Right lobe of liver (tissue), 6 donors: ENCODE results near the gene COX4I2. TPM values are rescaled to one million over a fixed set of nuclear protein-coding genes. Genes with fewer than 3 reads are reported as not detected.
A peak's percentile ranks its signal among the peaks of the same experiment; 100 is the strongest.
"Not testable (repeated sequence)": the region's sequence is repeated elsewhere in the genome, so short reads cannot be mapped to it uniquely, and the experiment has no call there.

Experiments
- ATAC-seq, 4 donors: fragments of 200-7000 bp; cut with Tn5 transposase; one replicate each; pipeline ENCODE4 v1.9.1; 2020; ENCODE audit warnings: mild to moderate bottlenecking in 4 of 4, moderate library complexity in 4 of 4
- DNase-seq, 3 donors: peaks; one replicate each; pipeline ENCODE4 v3.0.0-alpha.2; 2020
- H3K27ac ChIP-seq, 3 donors: fragments of 200-600 bp; one replicate each; pipeline ENCODE4 v1.8.0; 2022
- H3K27me3 ChIP-seq, 2 donors: fragments of 200-600 bp; one replicate each; pipeline ENCODE4 v1.8.0; 2022
- H3K36me3 ChIP-seq, 4 donors: fragments of 200-600 bp; sonication (generic) in 1 of 4; one replicate each; pipeline versions ENCODE4 v1.5.1 to v1.8.0; 2017 to 2022; ENCODE audit warnings: control low read depth in 1 of 4
- H3K4me1 ChIP-seq, 4 donors: fragments of 200-600 bp; sonication (generic) in 1 of 4; one replicate each; pipeline versions ENCODE4 v1.5.1 to v1.8.0; 2017 to 2022; ENCODE audit warnings: control low read depth in 1 of 4
- H3K4me3 ChIP-seq, 3 donors: fragments of 200-600 bp; one replicate each; pipeline ENCODE4 v1.8.0; 2022
- H3K9me3 ChIP-seq, 4 donors: fragments of 200-600 bp; sonication (generic) in 1 of 4; one replicate each; pipeline versions ENCODE4 v1.5.1 to v1.8.0; 2017 to 2022; ENCODE audit warnings: control low read depth in 1 of 4
- POLR2A ChIP-seq: fragments of 450-650 bp; IDR thresholded peaks from one replicate; pipeline ENCODE4 v1.6.1; 2017; ENCODE audit warnings: antibody characterized with exemption, mild to moderate bottlenecking
- WGBS: methylation state at CpG from one replicate; pipeline ENCODE4 v1.1.6; 2018; ENCODE audit warnings: low coverage, low lambda C conversion rate; ENCODE audit not compliant: insufficient coverage; ENCODE audit errors: missing lambda C conversion rate; 5-methylcytosine and 5-hydroxymethylcytosine counted together
- intact Hi-C, 2 donors: fragments of 100-400 bp; cut with DNase I; formaldehyde crosslinking; loops; one replicate each; pipeline versions ENCODE4 v1.11.2 to v1.14.1; 2022
- total RNA-seq, 6 experiments: library from RNA; depleted of rRNA in 2 of 6; stranded (reverse); fragments of >200 nt in 2 of 6; fragmentation: NEBNext Ultra II Directional in 3 of 6; extraction: Animal tissue kit (Norgen Biotek cat#: 25700) in 3 of 6; gene quantifications; one replicate each; pipeline versions ENCODE4 v1.1.0 to v1.2.4, GENCODE V29; 2016 to 2023
- TF ChIP-seq, protein P1 (sequence below), 4 donors: fragments of 200-600 bp in 3 of 4; fragments of 450-650 bp in 1 of 4; IDR thresholded peaks; one replicate each; pipeline versions ENCODE4 v1.5.1 to v1.8.0; 2016 to 2022; ENCODE audit warnings: antibody characterized with exemption in 4 of 4, mild to moderate bottlenecking in 2 of 4
- donor health status: DM: no; HTN: yes; CAD: no.
- donor health status: DM: no; HTN: no; CAD: no.
- donor health status: DM: no; HTN: no; CAD: no.
- donor health status: DM: no; HTN: yes; CAD: no.
- donor health status: DM: no; HTN: yes; CAD: no.

COX4I2 gene
- total RNA-seq, 6 experiments from 2014 or later, result not detected

DNA sequence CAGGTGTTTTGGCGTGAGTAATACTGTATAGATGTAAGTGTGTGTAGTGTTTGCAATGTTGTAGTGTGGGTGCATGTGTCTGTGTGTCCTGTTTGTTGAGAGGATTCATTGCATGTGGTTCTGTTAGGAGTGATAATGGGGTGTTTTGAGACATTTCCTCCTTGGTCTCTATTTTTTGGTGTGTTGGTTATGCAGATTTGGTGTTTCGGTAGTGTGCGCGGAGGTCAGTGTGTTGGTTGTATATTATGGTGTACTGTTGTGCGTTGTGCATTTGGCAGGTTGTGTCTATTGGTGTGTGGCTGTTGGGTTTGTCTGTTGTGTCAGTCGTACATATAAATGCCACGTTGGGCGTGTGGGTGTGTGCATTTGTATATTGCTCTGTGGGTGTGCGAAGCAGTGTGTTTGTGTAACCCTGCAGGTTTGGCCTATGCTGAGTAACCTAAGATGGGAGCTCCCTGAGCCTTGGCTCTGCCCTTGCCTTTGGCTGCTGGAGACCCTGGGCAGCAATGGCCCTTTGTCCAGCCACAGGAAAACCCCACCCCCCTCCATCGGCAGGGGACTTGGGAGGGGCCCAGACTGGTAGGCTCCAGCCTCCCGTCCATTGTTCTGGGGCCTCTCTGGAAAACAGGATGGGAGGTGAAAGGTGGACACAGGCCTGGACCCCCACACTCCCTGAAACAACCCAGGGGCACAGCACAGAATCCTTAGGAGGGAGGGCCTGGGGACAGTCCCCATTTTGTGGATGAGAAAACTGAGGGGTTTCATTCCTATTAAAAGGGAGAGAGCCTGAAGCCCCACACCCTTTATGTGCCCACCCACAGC is 42.9 kb upstream of the COX4I2 start:
- TF ChIP-seq, protein P1, sequence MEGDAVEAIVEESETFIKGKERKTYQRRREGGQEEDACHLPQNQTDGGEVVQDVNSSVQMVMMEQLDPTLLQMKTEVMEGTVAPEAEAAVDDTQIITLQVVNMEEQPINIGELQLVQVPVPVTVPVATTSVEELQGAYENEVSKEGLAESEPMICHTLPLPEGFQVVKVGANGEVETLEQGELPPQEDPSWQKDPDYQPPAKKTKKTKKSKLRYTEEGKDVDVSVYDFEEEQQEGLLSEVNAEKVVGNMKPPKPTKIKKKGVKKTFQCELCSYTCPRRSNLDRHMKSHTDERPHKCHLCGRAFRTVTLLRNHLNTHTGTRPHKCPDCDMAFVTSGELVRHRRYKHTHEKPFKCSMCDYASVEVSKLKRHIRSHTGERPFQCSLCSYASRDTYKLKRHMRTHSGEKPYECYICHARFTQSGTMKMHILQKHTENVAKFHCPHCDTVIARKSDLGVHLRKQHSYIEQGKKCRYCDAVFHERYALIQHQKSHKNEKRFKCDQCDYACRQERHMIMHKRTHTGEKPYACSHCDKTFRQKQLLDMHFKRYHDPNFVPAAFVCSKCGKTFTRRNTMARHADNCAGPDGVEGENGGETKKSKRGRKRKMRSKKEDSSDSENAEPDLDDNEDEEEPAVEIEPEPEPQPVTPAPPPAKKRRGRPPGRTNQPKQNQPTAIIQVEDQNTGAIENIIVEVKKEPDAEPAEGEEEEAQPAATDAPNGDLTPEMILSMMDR (IDR thresholded peaks at IDR 0.05), result no peak
- no peak for TF ChIP-seq POLR2A
- Histone ChIP-seq H3K27ac (peak overlapping the region in 1 of 3 donors; percentile 42), H3K4me3 (no peak overlapping the region), H3K9me3 (no peaks in the 10 kb centered on the region), H3K4me1 (peaks cover 0 to 6% (median 2%) of the 10 kb centered on the region in 4 donors), H3K27me3 (no peaks in the 10 kb centered on the region), H3K36me3 (no peaks in the 10 kb centered on the region)
- 85% methylated on average over 7 of the region's 11 CpGs for WGBS
- DNase-seq (no peak), ATAC-seq (peak in 3 of 4 donors; percentile 5 to 45 (median 18))
- intact Hi-C loops, result no loop called here

DNA sequence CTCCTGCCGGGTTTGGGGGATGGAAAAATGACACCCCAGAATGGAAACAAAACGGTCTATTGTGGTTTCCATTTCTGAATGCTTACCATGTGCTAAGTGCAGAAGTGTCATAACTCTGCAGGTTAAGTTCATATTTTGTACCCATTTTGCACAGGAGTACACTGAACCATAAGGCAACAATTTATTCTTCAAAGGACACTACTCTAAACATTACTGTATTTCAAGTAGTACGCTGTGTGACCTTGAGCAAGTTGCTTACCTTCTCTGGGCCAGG is 42.4 kb upstream of the COX4I2 start:
- intact Hi-C loops, result no loop called here
- Histone ChIP-seq H3K27ac (peak overlapping the region in 2 of 3 donors; percentile 16 to 42), H3K27me3 (no peaks in the 10 kb centered on the region), H3K36me3 (no peaks in the 10 kb centered on the region), H3K4me1 (peaks cover 0 to 6% (median 2%) of the 10 kb centered on the region in 4 donors), H3K9me3 (no peaks in the 10 kb centered on the region), H3K4me3 (no peak overlapping the region)
- TF ChIP-seq, protein P1 (IDR thresholded peaks at IDR 0.05), result no peak
- no peak for TF ChIP-seq POLR2A
- DNase-seq (no peak), ATAC-seq (no peak)
- WGBS, result 53% methylated on average over 2 of the region's 3 CpGs

DNA sequence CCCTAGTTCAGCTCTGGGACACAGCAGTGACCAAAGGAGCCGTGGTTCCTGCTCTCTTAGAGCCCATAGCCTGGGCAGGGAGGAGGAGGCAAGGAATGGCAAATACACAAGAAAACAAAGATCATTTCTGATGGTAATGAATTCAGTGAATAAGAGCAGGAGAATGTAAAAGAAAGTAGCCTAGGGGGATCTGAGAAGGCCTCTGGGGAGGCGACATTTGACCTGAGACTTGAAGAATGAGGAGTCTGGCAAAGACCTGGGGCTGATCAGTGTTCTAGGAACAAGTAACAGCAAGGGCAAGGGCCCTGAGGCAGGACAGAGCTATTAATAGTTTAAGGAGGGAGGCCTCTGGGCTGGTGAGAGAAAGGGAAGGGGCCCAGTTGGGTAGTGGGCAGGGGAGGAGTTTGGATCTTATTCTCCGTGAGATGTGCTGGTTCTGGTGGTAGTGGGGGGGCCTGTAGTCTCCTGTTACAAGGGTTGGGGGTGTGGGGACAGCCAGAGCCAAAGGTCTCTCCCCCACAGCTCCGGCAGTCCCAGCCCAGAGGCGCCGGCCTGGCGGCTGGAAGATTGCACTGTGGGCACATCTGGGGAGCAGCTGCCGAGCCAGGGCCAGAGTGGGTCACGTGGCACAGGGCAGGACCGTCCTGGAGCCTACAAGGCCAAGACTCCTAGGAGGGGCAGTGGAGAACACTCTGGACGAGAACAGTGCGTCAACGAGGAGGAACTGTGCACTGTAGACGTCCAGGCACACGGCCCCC is 41.9 kb upstream of the COX4I2 start:
- no peaks in the 10 kb centered on the region for H3K27me3 ChIP-seq
- no peak overlapping the region for H3K4me3 ChIP-seq
- peaks cover 0 to 6% (median 2%) of the 10 kb centered on the region in 4 donors for H3K4me1 ChIP-seq
- peak overlapping the region in 2 of 3 donors; percentile 16 to 42 for H3K27ac ChIP-seq
- intact Hi-C loops, result no loop called here
- TF ChIP-seq POLR2A, result no peak
- TF ChIP-seq, protein P1 (IDR thresholded peaks at IDR 0.05), result no peak
- peak; percentile 29 to 79 (median 66) for ATAC-seq
- no peaks in the 10 kb centered on the region for H3K36me3 ChIP-seq
- WGBS, result 45% methylated on average over 3 of the region's 15 CpGs
- peak; percentile 63 to 81 (median 74) for DNase-seq
- no peaks in the 10 kb centered on the region for H3K9me3 ChIP-seq

DNA sequence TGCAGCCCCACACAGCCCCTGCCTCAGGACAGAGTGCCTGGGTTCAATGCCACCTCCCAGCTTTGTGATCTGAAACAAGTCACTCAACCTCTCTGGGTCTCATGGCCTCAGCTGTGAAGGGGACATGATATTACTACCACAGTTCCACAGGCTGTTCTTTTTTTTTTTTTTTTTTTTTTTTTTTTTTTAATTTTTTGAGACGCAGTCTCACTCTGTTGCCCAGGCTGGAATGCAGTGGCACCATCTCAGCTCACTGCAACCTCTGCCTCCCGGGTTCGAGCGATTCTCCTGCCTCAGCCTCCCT is 41.3 kb upstream of the COX4I2 start:
- H3K4me1 ChIP-seq, ATAC-seq, intact Hi-C loops, H3K4me3 ChIP-seq, H3K27me3 ChIP-seq, H3K36me3 ChIP-seq, DNase-seq, H3K9me3 ChIP-seq: not testable (repeated sequence)
- WGBS, result 79% methylated on average over 3 of the region's 4 CpGs
- peak overlapping the region; percentile 16 to 44 (median 40) for H3K27ac ChIP-seq

DNA sequence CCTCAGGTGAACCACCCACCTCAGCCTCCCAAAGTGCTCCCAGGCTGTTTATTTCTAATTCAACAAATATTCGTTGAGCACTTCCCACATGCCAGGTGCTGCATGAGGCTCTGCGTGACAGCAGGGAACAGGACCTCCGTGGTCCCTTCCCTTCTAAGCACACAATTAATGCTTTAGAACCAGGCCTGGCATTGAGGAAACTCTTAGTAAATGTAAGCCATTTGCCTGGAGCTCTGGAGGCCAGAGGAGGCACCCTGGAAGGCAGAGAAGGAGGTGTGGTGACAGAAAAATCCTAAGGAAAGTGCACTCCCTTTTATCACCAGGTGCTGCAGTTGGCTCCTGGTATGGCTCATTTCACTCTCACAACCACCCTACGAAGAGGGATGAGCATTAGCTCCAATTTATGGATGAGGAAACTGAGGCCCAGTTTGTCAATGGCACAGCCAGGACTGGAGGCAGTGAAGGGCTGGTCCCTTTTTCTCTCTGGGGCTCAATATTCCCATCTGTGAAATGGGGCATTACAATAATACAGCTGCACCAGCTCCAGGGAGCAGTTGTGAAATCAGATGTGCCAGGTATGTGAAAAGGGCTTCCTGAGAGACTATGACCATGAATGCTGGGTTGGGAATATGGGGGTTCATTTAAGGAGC is 40.8 kb upstream of the COX4I2 start:
- H3K9me3 ChIP-seq, result no peaks in the 10 kb centered on the region
- 40% methylated on average over 1 of the region's 4 CpGs for WGBS
- TF ChIP-seq, protein P1 (IDR thresholded peaks at IDR 0.05), result no peak
- TF ChIP-seq POLR2A, result no peak
- intact Hi-C loops, result no loop called here
- H3K27ac ChIP-seq, result peak overlapping the region; percentile 16 to 44 (median 40)
- no peaks in the 10 kb centered on the region for H3K27me3 ChIP-seq
- ATAC-seq, result no peak
- H3K4me1 ChIP-seq, result peaks cover 0 to 6% (median 2%) of the 10 kb centered on the region in 4 donors
- DNase-seq, result no peak
- no peak overlapping the region for H3K4me3 ChIP-seq
- H3K36me3 ChIP-seq, result no peaks in the 10 kb centered on the region
